MM.1S (cell line): ENCODE results near the gene RHBG.

Experiments
- CTCF ChIP-seq: fragments of 300-600 bp; sonication (generic); IDR thresholded peaks from 2 replicates; pipeline ENCODE4 v1.5.1; 2016; ENCODE audit warnings: antibody characterized with exemption, low read length, mixed read lengths
- EZH2 ChIP-seq: fragments of 300-600 bp; sonication (generic); optimal IDR thresholded peaks from 2 replicates; pipeline ENCODE3; 2017; ENCODE audit warnings: low read depth, mild to moderate bottlenecking, antibody characterized with exemption, low read length, mixed read lengths
- EZH2phosphoT487 ChIP-seq: fragments of 300-600 bp; sonication (generic); IDR thresholded peaks from 2 replicates; pipeline ENCODE4 v1.6.1; 2018; ENCODE audit warnings: antibody characterized with exemption, low read length

DNA sequence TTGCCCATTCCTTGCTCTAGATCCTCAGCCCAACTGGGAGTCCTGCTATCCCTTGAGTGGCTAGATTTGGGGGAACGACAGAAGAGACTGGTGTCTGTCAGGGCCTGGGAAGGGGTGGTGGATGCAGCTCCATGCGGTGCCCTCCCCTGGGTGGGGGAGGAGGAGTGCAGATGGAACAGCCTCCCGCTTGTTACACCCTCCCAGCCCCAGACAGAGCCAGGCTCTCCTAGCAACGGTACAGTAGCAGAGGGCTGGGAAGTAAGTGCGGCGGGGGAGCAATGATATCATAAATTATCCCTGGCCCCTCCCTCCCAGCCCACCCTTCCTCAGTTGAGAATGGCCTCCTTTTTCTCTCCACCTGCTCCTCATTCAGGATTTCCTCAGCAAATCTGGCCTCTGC, 37.2 kb downstream of the RHBG start:
- TF ChIP-seq EZH2 = no peak
- TF ChIP-seq CTCF = no peak
- TF ChIP-seq EZH2phosphoT487 = no peak
